HAP-1 (cell line): ENCODE measurements around the gene DCLK1.
A peak's percentile ranks its signal among the peaks of the same experiment; 100 is the strongest.

ENCODE experiments used
- DNase-seq, 2 experiments: peaks; one replicate each; pipeline ENCODE4 v3.0.0-alpha.2; 2016 to 2020; ENCODE audit warnings: low spot score in 2 of 2
- H3K27me3 ChIP-seq: fragments of 250-450 bp; sonication (Bioruptor Pico); 2 replicates; pipeline ENCODE4 v1.5.1; 2020; ENCODE audit warnings: low read depth, mild to moderate bottlenecking, moderate library complexity
- H3K36me3 ChIP-seq: fragments of 250-450 bp; sonication (Bioruptor Pico); replicated peaks from 2 replicates; pipeline ENCODE4 v1.5.1; 2020; ENCODE audit warnings: mild to moderate bottlenecking
- H3K4me1 ChIP-seq: fragments of 250-450 bp; sonication (Bioruptor Pico); 2 replicates; pipeline ENCODE4 v1.5.1; 2020; ENCODE audit warnings: mild to moderate bottlenecking
- H3K4me3 ChIP-seq: fragments of 250-450 bp; sonication (Bioruptor Pico); 2 replicates; pipeline ENCODE4 v1.5.1; 2020; ENCODE audit warnings: mild to moderate bottlenecking, moderate library complexity
- H3K9me3 ChIP-seq: fragments of 250-450 bp; sonication (Bioruptor Pico); 2 replicates; pipeline ENCODE4 v1.5.1; 2020; ENCODE audit warnings: mild to moderate bottlenecking, moderate library complexity
- in situ Hi-C: fragments of 300-500 bp; cut with MboI; formaldehyde crosslinking; loops from 3 replicates; pipeline ENCODE4 v1.14.3; 2020; ENCODE audit warnings: low sequenced_read_pairs, inconsistent platforms, mixed read lengths

Gene DCLK1

DNA sequence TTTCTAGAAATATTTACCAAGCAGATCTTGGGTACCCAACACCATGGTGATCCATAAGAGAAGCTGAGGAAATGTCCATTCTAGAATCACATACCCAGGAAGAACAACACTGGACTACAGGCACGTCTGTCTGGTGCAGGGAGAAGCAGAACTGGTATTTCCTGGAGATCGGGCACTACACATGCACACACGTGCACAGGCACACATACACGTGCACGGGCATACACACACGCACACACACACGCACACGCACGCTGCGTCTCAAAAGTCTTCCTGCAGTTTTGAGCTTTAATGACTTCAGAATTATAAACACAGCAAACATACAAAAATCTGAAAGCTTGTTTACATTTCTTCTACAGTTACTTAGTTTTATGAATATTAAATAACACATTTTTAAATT lies 189.8 kb downstream of the DCLK1 start:
- H3K9me3 ChIP-seq = no peaks in the 10 kb centered on the region; the same call in 1 of the 2 replicates
- H3K27me3 ChIP-seq = no peaks in the 10 kb centered on the region
- H3K4me1 ChIP-seq = no peaks in the 10 kb centered on the region
- DNase-seq = no peak
- in situ Hi-C loops = no loop called here
- H3K4me3 ChIP-seq = no peak overlapping the region
- H3K36me3 ChIP-seq = no peaks in the 10 kb centered on the region

DNA sequence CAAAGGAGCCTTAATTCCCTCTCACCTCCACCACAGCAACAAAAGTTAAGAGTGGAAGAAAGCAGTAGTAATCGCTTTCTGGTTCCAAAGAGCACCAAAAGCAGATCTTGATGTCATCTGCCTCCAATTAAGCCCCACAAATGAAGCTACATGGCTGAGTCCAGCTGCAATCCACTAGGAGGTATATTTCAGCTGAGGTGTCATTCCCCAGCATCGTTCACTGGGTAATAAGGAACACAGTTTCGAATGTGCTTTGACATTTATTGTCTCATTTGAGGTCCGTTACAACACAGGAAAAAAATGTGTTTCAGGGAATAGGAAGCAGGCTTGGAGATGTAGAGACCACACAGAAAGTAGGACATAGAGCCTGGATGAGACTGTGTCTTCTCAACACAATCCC lies 190.4 kb downstream of the DCLK1 start:
- H3K27me3 ChIP-seq = no peaks in the 10 kb centered on the region
- H3K4me3 ChIP-seq = no peak overlapping the region
- H3K36me3 ChIP-seq = no peaks in the 10 kb centered on the region
- no peaks in the 10 kb centered on the region; the same call in 1 of the 2 replicates for H3K9me3 ChIP-seq
- in situ Hi-C loops = no loop called here
- no peak for DNase-seq
- H3K4me1 ChIP-seq = no peaks in the 10 kb centered on the region

DNA sequence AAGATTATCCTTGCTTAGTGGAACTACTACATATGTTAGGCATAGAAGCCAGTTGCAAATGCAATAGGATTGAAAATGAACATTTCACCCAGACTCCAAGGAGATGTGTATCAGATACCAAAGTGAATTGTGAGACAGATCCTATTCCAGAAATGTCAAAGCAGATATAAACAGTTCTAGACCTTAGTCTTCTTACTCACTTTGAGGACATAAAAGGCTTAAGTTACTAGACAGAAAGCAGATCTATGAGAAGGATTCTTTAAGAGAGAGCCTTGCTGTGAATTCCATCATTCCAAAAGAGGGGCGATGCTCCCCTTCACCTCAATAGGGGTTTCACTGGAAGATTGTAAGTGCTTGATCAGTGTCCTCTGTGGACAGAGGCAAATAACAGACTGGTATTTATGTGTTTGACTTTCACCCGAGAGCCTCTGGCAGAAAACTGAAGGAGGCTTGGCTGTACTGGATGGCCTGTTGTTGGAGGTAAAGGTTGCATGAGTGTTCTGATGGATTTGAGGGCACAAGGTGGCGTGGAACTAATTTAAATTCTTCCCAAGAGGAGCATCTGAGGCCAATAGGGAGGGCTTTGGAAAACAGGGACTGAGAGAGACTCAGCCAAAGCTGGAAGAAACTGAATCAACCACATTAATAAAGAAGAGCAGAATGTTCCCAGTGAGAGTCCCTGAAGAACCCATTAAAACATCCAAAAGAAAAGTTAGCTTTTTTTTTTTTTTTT lies 194.8 kb downstream of the DCLK1 start:
- H3K4me3 ChIP-seq = no peak overlapping the region
- H3K9me3 ChIP-seq = no peaks in the 10 kb centered on the region
- H3K36me3 ChIP-seq = no peaks in the 10 kb centered on the region
- no peak for DNase-seq
- in situ Hi-C loops = no loop called here
- no peaks in the 10 kb centered on the region for H3K4me1 ChIP-seq
- no peaks in the 10 kb centered on the region for H3K27me3 ChIP-seq

DNA sequence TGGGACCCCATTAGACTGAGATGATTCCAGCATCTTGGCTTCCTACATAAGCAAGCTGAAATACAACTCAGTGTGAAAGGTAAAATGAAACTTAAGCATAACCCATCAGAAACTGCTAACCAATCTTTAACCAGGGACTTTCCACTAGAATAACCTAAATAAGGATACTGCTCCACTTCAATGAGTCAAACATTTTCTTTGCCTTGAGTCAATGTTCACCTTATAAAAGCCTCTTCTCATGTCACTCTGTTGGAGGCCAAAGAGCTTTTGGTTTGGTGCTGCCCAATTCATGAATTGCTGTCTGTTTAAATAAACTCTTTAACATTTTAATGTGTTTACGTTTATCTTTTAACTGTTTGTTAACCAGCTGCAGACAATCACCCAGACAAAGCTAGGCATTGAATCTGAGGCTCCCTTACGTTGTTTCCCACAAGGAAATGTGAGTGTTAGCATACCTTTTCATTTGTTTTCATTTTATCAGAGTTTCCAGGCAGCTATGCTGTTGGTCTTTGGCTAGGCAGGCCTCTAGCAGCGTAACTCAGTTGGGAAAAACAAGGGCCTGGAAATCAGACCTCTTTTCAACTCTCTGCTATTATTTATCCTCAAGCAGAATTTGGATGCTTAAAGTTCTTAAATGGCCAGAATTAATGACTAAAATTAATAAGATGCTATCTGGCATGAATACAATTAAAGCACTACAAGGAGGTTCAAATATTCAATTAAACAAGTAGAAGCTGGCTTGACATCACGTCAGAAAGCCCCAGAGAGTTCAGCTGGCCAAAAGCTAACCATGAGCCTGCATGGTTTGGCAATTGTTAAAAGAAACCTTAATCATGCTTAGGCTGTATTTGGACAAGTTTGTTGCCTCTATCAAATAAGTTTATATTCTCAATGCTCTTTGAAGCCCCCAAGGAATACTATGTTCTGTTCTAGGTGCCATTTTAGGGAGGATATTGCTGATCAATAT lies 200.2 kb downstream of the DCLK1 start:
- DNase-seq = no peak
- H3K4me1 ChIP-seq = no peaks in the 10 kb centered on the region; the same call in 1 of the 2 replicates
- H3K27me3 ChIP-seq = no peaks in the 10 kb centered on the region
- no peaks in the 10 kb centered on the region for H3K9me3 ChIP-seq
- in situ Hi-C loops = no loop called here
- H3K4me3 ChIP-seq = no peak overlapping the region
- no peaks in the 10 kb centered on the region for H3K36me3 ChIP-seq

DNA sequence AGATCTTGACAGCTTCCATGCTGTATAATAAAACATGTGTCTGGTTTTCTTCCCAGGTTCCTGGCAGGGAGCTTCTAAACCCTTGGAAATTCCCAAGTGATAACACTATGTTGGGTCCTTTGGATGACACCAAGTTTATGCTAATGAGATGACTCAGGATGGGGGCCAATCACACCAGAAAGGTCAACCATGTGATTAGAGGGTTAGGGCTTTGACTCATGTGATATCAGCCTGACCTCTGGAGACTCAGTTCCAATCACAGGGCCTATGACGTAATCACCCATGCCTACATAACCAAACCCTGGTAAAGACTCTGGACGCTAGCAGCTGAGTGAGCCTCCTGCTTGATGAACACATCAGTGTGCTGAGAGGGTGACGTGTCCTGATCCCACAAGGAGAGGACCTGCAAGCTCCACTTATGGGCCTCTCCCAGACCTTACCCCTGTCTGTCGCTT lies 203.6 kb downstream of the DCLK1 start:
- no peak overlapping the region for H3K4me3 ChIP-seq
- in situ Hi-C loops = no loop called here
- DNase-seq = no peak

DNA sequence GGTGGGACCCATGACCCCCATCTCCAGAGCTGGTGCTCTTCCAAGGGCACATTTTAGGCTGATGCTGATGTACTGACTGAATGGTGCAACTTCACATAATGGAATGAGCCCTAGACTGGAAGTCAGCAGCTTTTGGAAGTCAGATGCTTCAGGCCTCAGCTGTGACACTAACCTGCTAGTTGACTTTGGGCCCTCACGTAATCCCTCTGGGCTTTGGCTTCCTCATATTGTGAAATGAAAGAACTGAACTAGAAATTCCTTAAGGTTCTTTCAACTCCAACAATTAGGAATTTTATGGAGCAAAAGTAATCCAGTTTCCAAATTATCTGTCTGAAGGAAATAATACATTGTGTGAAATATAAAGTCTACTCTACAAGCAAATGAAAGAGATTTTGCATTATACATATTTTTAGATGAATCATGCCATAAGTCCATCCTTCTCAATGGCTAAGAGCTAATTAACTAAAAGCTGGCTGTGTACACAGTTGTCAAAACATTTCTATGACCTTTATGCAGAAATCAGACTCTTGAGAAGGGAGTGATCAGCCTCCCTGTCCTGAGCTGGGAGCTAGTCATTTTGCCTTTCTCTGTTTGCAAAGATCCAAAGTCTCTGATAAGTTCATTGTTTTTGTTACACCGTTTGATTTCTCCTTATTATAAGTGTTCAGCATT lies 204.2 kb downstream of the DCLK1 start:
- in situ Hi-C loops = no loop called here
- H3K36me3 ChIP-seq = no peaks in the 10 kb centered on the region
- no peak for DNase-seq
- H3K4me1 ChIP-seq = no peaks in the 10 kb centered on the region; the same call in 1 of the 2 replicates
- H3K27me3 ChIP-seq = no peaks in the 10 kb centered on the region
- no peaks in the 10 kb centered on the region for H3K9me3 ChIP-seq
- H3K4me3 ChIP-seq = no peak overlapping the region

More for the DNA sequence above, 203.6 kb downstream of the DCLK1 start:
- Histone ChIP-seq H3K9me3 (no peaks in the 10 kb centered on the region), H3K36me3 (no peaks in the 10 kb centered on the region), H3K27me3 (no peaks in the 10 kb centered on the region), H3K4me1 (no peaks in the 10 kb centered on the region; the same call in 1 of the 2 replicates)

DNA sequence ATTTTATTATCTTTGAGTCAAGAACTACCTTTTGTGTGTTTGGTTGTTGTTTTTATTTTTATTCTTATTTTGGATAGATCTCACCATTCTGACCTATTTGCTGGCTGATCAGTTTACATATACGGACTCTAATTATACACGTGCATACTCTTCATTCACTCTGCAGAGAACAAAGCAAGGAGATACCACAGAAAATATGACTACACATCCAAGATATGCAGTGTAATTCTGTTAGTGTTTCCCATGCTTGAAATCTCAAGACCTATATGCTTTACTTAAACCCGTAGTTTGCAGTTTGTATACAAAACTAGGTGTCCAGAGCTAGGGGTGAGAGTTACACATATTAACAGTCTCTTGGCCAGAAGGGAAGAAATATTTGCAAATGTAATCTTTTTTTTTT lies 205.5 kb downstream of the DCLK1 start:
- Histone ChIP-seq H3K4me3 (no peak overlapping the region), H3K9me3 (no peaks in the 10 kb centered on the region), H3K4me1 (no peaks in the 10 kb centered on the region; the same call in 1 of the 2 replicates), H3K36me3 (no peaks in the 10 kb centered on the region), H3K27me3 (no peaks in the 10 kb centered on the region)
- no peak for DNase-seq
- in situ Hi-C loops = no loop called here

DNA sequence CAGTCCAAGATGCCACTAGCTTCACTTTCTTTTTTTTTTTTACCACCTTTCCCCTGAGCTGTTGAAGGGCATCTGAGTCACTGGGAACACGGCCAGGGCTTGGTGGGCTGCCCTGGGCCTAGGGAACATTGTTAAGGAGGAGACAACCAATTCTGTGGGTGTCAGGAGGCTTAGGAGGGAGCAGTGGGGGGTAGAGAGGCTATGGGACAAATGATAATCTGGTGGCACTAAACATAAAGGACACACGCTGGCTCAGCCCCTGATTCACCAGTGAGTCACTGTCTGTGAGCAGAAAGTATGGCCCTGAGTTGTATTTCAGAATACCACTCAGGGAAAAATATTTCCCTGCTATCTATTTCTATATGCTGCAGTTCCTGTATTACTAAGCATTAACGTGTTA lies 207.8 kb downstream of the DCLK1 start:
- in situ Hi-C loops = no loop called here
- Histone ChIP-seq H3K4me1 (no peaks in the 10 kb centered on the region; the same call in 1 of the 2 replicates), H3K9me3 (no peaks in the 10 kb centered on the region), H3K27me3 (no peaks in the 10 kb centered on the region), H3K4me3 (no peak overlapping the region), H3K36me3 (no peaks in the 10 kb centered on the region)
- DNase-seq = no peak

DNA sequence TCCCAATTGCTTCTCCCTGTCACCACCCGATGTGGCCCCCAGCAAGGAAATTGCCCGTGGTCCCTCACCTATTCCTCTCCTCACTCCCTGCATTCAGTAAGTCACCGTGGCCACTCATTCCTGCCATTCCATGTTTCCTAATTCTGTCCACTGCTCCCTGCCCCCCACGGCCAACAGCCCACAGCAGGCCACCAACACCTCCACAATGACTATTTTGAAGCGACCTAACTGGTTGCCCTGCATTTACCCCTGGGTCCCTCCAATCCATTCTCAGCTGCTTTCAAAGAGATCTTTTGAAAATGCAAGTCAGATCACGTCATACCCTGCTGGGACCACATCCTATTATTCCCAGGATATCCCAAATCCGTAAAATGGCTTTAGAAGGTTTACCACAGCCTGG lies 210.4 kb downstream of the DCLK1 start:
- Histone ChIP-seq H3K9me3 (no peaks in the 10 kb centered on the region), H3K36me3 (no peaks in the 10 kb centered on the region), H3K4me3 (no peak overlapping the region), H3K27me3 (no peaks in the 10 kb centered on the region), H3K4me1 (peaks cover 8% of the 10 kb centered on the region)
- in situ Hi-C loops = no loop called here
- no peak for DNase-seq

DNA sequence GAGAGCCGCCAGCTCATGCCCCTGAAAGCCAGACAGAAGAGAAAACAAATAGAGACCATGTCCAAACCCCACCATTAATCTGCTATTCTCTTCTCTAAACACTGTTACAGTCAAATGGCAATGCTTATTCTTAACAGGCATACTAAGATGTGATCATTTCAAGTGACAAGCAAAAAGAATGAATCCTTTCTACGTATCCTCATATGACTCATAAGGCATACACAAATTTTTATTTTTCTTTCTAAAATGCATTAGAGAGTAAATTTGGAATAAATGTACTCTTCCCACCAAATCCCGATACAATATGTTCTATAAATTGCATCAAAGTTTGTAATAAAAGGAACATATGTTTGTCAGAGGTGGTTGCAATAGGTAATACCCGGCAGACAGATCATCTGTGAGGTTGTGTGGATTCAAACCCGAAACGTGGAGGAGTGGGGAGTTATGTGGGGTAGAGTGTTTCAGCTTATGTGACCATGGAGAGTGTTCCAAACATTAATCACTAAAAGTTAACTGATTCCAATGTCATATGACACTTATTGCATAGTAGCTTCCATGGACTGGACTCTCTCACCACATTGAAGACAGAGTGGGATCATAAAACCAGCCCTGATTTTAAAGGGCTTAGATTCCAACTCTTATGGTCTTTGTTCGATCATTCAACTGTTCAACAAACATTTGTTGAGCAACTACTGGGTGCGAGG lies 213.1 kb downstream of the DCLK1 start:
- in situ Hi-C loops = no loop called here
- Histone ChIP-seq H3K9me3 (no peaks in the 10 kb centered on the region), H3K36me3 (no peaks in the 10 kb centered on the region), H3K4me1 (peaks cover 12% of the 10 kb centered on the region), H3K27me3 (no peaks in the 10 kb centered on the region), H3K4me3 (no peak overlapping the region)
- no peak for DNase-seq

DNA sequence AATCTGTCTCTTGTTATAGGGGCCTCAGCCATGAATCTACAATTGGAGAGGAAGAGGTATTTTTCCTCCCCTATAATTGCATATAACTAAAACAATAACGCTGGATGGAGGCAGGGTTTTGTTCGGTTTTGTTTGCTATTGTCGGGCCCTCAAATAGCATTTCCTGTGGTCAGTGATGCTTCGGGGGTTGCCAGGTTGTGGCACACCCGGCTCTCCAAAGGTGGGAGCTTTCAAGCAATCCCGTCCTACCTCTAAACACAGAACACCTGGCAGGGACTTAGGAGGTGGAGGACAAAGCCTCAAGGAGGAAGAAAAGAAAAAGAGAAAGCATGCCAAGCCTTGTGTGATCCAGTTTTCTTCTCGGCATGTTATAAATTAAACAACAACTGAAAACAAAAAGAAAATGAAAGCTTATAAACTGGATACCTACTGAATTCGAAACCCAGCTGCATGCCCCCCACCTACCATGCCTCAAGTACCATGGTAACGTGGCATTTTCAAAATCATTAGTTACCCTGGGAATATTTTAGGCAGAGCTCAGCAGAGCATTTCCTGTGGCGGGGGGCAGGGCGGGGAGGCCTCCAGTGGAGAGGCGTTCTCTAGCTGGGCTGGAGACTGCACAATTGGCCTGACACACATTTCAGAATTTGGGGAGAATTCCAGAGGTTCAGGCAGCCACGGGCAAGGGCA lies 213.8 kb downstream of the DCLK1 start:
- DNase-seq = no peak
- Histone ChIP-seq H3K36me3 (no peaks in the 10 kb centered on the region), H3K4me3 (no peak overlapping the region), H3K9me3 (no peaks in the 10 kb centered on the region), H3K4me1 (peaks cover 12% of the 10 kb centered on the region), H3K27me3 (no peaks in the 10 kb centered on the region)
- in situ Hi-C loops = no loop called here

DNA sequence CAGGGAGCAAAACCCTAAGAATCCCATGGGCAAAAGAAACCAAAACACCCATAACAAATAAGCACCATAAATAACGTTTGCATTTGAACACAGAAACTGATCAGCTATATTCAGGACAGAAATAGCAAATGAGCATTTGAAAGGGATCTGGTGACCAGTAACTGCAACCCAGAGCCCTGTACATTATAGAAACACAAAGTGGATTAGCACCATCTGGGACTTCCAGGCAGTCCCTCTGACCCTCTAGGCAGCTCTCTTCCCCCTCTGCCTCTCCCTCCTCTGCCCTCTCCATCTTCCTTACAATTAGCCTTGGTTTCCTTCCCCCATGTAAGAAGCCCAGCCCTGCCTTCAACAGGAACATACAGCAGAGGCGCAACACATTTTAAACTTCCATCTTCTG lies 215.0 kb downstream of the DCLK1 start:
- Histone ChIP-seq H3K27me3 (no peaks in the 10 kb centered on the region), H3K4me3 (no peak overlapping the region), H3K4me1 (peaks cover 12% of the 10 kb centered on the region), H3K9me3 (no peaks in the 10 kb centered on the region), H3K36me3 (no peaks in the 10 kb centered on the region)
- DNase-seq = peak; percentile 67 to 79
- in situ Hi-C loops = no loop called here

DNA sequence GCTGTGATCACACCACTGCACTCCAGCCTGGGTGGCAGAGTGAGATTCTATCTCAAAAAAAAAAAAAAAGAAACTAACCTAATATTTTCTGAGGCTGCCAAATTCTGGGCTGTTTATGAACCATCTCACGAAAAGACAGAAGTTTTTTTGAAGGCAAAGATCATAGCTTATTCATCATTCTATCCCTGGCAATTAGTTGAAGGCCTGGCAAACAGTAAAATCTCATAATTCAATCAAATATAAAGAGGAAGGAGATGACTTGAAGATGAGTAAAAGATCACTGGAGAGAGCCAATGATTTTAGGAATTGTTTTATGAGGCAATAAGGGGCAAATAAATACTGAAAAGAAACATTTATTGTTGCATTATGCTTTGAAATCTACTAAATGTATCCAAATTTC lies 216.5 kb downstream of the DCLK1 start:
- H3K4me3 ChIP-seq = no peak overlapping the region
- H3K9me3 ChIP-seq = no peaks in the 10 kb centered on the region
- peaks cover 19% of the 10 kb centered on the region for H3K4me1 ChIP-seq
- no peaks in the 10 kb centered on the region for H3K36me3 ChIP-seq
- in situ Hi-C loops = no loop called here
- H3K27me3 ChIP-seq = no peaks in the 10 kb centered on the region
- DNase-seq = no peak
